OCI-M2 (cell line): Measurements from ENCODE around the gene CLIP2.
"Not testable (repeated sequence)": the region's sequence is repeated elsewhere in the genome, so short reads cannot be mapped to it uniquely, and the experiment has no call there.

Experiments used
- DNase-seq: peaks from one replicate; lab custom pipeline; 2025; ENCODE audit not compliant: unreplicated experiment; lab: John Stamatoyannopoulos, UW

The CLIP2 gene

GRCh38 chr7:74428023-74428422 lies 138.8 kb downstream of the CLIP2 start:
- DNase-seq: no peak

DNA sequence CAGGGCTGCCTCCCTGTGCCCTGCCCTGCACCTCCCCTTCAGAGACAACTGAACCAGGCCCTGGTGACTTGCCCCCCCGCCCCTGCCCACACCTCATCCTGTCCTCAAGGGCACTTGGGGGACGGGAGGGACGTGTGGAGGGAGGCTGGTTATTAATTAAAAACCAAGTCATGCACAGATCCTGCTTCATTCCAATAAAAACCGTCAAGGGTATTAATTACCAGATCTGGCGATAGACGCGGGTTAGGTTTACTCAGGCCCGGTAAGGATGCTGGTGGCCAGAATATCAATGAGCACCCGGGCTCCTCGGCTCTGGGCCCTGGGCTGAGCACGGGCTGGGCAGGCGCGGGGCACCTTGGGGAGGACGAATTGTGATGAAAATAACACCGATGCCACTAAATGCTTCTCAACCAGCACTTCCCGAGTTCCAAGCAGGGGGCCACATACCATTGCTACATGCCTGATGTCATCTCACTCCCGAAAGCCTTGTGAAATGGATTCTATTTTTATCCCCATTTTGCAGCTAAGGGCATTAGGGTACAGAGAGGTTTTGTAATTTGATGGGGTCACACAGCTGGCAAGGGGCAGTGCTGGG lies 140.0 kb downstream of the CLIP2 start:
- no peak for DNase-seq

- not testable (repeated sequence) for DNase-seq
These were observed 141.2 kb downstream of the CLIP2 start for GRCh38 chr7:74430409-74430808.

DNA sequence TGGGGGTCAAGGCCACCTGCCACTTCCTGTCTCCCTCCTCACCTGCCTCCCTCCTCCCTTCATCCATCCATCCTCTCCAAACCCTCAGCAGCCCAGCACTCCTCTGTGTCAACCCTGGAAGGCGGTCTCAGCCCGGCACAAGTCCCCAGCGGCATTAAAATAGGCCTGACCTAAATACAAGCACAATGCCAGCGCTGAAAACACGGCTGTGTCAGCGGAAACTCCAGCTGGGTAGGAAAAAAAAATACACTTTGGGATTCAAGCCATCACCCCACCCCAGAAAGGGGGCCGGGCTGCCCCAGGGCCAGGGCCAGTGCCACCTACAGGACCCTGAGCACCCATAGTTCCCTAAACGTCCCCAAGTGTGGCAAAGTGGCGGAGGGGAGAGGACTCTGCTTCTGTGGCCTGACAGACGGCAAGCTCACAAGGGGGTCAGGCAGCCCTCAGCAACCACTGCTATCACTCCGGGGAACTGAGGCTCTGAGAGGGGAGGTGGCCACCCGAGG lies 141.8 kb downstream of the CLIP2 start:
- no peak for DNase-seq

GRCh38 chr7:74437291-74437571 lies 148.0 kb downstream of the CLIP2 start:
- DNase-seq: not testable (repeated sequence)

GRCh38 chr7:74438327-74438726 lies 149.1 kb downstream of the CLIP2 start:
- no peak for DNase-seq

DNA sequence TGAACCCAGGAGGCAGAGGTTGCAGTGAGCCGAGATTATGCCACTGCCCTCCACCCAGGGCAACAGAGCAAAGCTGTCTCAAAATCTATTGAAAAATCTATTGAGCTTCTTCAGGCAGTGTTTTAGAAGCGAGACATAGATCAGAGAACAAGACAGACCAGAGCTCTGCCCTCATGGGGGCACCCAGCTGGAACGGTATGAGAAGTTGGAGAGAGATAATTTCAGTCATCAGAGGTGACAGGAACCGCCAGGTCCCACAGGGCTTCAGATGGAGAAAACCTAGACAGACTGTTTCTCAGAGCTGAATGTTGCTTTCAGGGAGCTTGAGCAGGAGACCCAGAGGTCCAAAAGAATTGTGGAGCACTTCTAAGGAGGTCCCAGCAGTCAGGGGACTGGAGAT lies 150.3 kb downstream of the CLIP2 start:
- no peak for DNase-seq

- not testable (repeated sequence) for DNase-seq
These were observed 150.9 kb downstream of the CLIP2 start for GRCh38 chr7:74440143-74440542.

DNA sequence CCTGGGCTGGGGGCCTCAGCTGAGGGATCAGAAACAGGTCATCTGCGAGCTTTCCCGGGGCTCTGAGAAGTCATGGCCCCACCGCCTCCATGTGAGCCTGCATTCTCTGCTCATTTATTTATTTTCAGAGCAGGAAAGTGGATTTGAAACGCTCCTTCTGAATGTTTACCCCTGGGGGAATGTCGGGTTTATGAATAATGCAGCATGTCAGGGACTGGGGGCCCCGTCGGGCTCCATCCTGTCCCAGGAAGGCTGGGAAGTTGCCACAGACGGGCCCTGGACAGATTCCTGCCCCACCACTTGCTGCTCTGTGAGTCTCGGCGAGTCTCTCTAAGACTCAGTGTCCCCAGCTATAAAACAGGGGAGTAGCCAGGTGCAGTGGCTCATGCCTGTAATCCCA lies 152.6 kb downstream of the CLIP2 start:
- no peak for DNase-seq

DNA sequence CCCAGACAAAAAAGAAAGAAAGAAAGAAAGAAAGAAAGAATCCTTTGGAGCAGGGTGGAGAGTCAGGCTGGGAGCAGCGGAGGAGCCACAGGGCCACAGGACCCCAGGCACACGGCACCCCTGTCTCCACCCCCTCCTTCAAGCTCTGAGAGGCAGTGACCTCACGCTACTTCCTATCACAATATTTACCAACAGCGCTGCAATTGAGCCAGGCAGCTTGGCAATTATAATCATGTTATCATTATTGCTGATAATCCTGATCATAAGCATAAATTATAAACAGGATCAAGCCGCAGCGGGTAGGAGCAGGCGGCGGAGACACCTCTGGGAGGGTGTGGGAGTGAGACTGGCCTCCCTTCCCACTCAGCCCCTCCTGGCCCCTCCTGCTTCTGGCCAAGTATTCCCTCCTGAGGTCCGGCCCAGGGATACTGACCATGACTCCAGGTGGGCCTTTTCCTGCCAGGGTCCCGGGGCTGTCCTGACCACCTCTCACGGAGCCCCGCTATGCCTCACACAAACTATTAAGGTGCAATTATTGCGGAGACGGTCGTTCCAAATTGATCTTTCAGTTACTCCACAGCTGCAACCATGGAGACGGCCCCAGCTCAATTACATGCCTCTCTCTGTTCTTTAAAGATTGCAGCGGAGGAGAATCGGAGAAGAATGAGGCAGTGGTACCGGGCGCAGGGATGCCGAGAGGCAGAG lies 154.5 kb downstream of the CLIP2 start:
- DNase-seq: no peak

GRCh38 chr7:74449144-74449543 lies 159.9 kb downstream of the CLIP2 start:
- DNase-seq: no peak

DNA sequence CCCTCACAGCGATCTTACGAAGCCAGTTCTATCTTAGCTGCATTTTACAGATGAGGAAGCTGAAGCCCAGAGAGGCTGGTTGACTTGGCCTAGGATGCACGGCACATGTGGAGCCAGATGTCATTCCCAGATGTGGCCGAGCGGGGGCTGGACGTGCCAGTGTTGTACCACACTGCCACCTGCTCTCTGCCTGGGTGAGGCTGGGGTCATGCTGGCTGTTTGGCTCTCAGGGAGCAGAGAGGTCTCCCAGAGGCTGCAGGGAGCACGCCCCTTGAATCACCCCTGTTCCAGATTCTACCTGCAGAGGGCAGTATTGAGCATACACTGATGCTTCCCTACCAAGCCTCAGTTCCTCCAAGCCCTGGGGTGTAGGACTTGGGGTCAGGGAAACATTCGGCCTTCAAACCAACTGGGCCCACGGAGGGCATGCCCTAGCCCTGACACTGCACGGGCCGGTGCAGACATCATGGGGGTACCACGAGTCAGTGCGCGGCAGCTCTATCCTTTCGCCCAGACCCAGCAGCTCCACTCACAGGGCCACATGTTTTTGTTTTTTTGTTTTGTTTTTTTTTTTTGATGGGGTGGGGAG lies 160.7 kb downstream of the CLIP2 start:
- DNase-seq: peak; percentile 47

GRCh38 chr7:74452748-74453321 lies 163.6 kb downstream of the CLIP2 start:
- no peak for DNase-seq

- no peak for DNase-seq
These were observed 164.3 kb downstream of the CLIP2 start, which contains the start of gene GTF2IRD1 for GRCh38 chr7:74453322-74454011. Gene GTF2IRD1, plus strand, starts transcription at chr7:74453906. Its CDS starts 54,175 bp downstream, at chr7:74508081.

DNA sequence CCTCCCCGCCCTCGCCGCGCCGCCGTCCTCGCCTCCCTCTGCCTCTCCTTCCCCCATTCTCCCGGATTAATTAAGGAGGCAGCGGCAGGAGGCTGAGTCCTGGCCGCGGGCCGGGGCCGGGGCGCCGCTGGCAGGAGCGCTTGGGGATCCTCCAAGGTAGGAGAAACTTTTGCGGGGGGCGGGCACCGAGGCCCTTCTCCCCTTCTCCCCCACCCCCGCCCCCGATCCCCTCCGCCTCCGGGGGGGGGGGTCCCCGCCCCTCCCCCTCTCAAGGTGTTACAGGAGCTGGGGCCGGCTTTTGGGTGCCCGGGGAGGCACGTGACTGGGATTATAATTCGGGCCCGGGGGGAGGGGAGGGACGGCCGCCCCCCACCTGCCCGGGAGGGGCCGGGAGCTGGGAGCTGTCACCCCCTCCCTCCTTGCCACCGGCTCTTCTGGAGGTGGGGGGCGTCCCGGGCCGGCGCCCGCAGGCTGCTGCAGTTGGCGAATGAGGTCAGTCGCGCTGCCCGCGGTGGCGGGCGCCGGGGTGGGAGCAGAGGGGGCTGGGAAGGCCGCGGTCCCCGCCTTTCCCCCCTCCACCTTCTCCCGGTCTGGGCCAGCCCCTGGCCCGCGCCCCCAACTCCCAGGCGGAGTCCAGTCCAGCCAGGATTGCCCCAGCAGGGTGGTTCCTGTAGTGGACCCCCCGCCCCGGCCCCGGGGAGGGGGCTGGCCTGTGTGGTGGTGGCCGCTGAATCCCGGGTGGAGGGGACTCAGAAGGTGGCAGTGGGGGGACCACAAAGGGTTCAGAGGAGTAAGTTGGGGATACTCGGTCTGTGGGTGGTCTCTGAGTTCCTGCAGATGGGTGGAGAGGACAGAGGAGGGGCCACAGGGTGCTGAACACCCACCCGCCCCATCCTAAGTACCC lies 165.1 kb downstream of the CLIP2 start:
- DNase-seq: no peak

- no peak for DNase-seq
These were observed 165.7 kb downstream of the CLIP2 start for GRCh38 chr7:74454925-74455288.

DNA sequence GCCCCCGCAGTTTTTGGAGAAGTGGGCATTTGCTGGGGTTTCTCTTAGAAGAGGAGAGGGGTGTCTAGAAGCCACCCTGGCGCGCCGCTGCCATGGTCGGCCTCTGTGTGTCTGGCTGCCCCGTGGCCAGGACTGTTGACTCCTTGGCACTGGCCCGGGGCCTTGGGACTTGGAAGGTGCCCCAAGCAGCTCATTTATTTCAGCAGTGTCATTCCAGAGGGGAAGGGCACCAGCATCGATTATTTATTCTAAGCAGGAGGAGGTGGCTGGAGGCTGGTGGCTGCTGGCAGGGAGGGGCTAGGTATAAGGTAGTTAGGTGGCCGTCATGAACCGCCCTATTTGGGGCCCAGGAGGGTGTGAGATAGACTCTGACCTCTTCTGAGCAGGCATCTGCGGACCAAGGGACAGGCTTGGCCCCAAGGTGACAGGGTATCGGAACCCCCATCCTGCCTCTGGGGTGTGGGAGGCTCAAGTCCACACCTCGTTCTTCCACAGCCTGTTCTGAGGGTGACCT lies 166.1 kb downstream of the CLIP2 start:
- no peak for DNase-seq
